Left ventricle myocardium inferior (tissue), 1 donor: Measurements from ENCODE around the gene NPW. TPM values are rescaled to one million over a fixed set of nuclear protein-coding genes. Genes with fewer than 3 reads are reported as not detected.

Experiments used
- DNase-seq: peaks from one replicate; pipeline ENCODE4 v3.0.0-alpha.2; 2020
- H3K27ac ChIP-seq: fragments of 200-600 bp; replicated peaks from 2 replicates; pipeline ENCODE4 v1.8.0; 2021
- H3K27me3 ChIP-seq: fragments of 200-600 bp; 2 replicates; pipeline ENCODE4 v1.8.0; 2021; ENCODE audit warnings: low read depth
- H3K36me3 ChIP-seq: fragments of 200-600 bp; 2 replicates; pipeline ENCODE4 v1.8.0; 2021
- H3K4me1 ChIP-seq: fragments of 200-600 bp; 2 replicates; pipeline ENCODE4 v1.8.0; 2021
- H3K4me3 ChIP-seq: fragments of 200-600 bp; 2 replicates; pipeline ENCODE4 v1.8.0; 2021; ENCODE audit warnings: mild to moderate bottlenecking, moderate library complexity
- H3K9me3 ChIP-seq: fragments of 200-600 bp; replicated peaks from 2 replicates; pipeline ENCODE4 v1.8.0; 2021
- CTCF ChIP-seq: fragments of 200-600 bp; IDR thresholded peaks from 2 replicates; pipeline ENCODE4 v1.8.0; 2021; ENCODE audit warnings: antibody characterized with exemption, mild to moderate bottlenecking, borderline replicate concordance
- intact Hi-C: fragments of 100-400 bp; cut with micrococcal nuclease; formaldehyde crosslinking; loops from one replicate; pipeline ENCODE4 v1.11.0; 2022
- total RNA-seq: library from RNA; stranded (reverse); fragmentation: NEBNext Ultra II Directional; extraction: Animal tissue kit (Norgen Biotek cat#: 25700); gene quantifications from one replicate; pipeline ENCODE4 v1.2.1, GENCODE V29; 2021
- donor health status: DM: no; HTN: yes; CAD: no; lungs with severe emphysema.

Gene NPW
- total RNA-seq, 1 donor from 2014 or later, result not detected

GRCh38 chr16:2058420-2058819 lies 38.8 kb downstream of the NPW start:
- no peak for DNase-seq
- H3K36me3 ChIP-seq, result peaks cover 83% of the 10 kb centered on the region
- H3K27ac ChIP-seq, result no peak overlapping the region
- no peaks in the 10 kb centered on the region for H3K4me1 ChIP-seq
- H3K27me3 ChIP-seq, result no peaks in the 10 kb centered on the region
- intact Hi-C loops, result no loop called here
- H3K4me3 ChIP-seq, result no peak overlapping the region
- no peak for TF ChIP-seq CTCF
- no peaks in the 10 kb centered on the region for H3K9me3 ChIP-seq

- intact Hi-C loops, result no loop called here
These were observed 39.3 kb downstream of the NPW start for GRCh38 chr16:2058872-2059271.

GRCh38 chr16:2060346-2060745 lies 40.8 kb downstream of the NPW start:
- intact Hi-C loops, result no loop called here
- no peaks in the 10 kb centered on the region for H3K4me1 ChIP-seq
- H3K36me3 ChIP-seq, result peaks cover 81% of the 10 kb centered on the region

More at GRCh38 chr16:2058872-2059271, 39.3 kb downstream of the NPW start:
- H3K9me3 ChIP-seq, result no peaks in the 10 kb centered on the region
- DNase-seq, result no peak
- H3K27ac ChIP-seq, result no peak overlapping the region
- no peak overlapping the region for H3K4me3 ChIP-seq
- TF ChIP-seq CTCF, result no peak
- no peaks in the 10 kb centered on the region for H3K27me3 ChIP-seq
- no peaks in the 10 kb centered on the region for H3K4me1 ChIP-seq
- H3K36me3 ChIP-seq, result peaks cover 83% of the 10 kb centered on the region

GRCh38 chr16:2061023-2061422 lies 41.4 kb downstream of the NPW start:
- intact Hi-C loops, result no loop called here
- Histone ChIP-seq H3K27ac (no peak overlapping the region), H3K9me3 (no peaks in the 10 kb centered on the region), H3K36me3 (peaks cover 87% of the 10 kb centered on the region), H3K4me1 (no peaks in the 10 kb centered on the region), H3K27me3 (no peaks in the 10 kb centered on the region), H3K4me3 (no peak overlapping the region)
- no peak for DNase-seq
- no peak for TF ChIP-seq CTCF

More at GRCh38 chr16:2060346-2060745, 40.8 kb downstream of the NPW start:
- H3K4me3 ChIP-seq, result no peak overlapping the region
- no peak for TF ChIP-seq CTCF
- DNase-seq, result no peak
- H3K27ac ChIP-seq, result no peak overlapping the region
- H3K9me3 ChIP-seq, result no peaks in the 10 kb centered on the region
- H3K27me3 ChIP-seq, result no peaks in the 10 kb centered on the region

GRCh38 chr16:2061526-2061925 lies 41.9 kb downstream of the NPW start:
- H3K4me1 ChIP-seq, result no peaks in the 10 kb centered on the region
- no peaks in the 10 kb centered on the region for H3K9me3 ChIP-seq
- TF ChIP-seq CTCF, result no peak
- H3K27me3 ChIP-seq, result no peaks in the 10 kb centered on the region
- no peak overlapping the region for H3K27ac ChIP-seq
- no peak overlapping the region for H3K4me3 ChIP-seq
- peaks cover 91% of the 10 kb centered on the region for H3K36me3 ChIP-seq
- no peak for DNase-seq
- intact Hi-C loops, result no loop called here

- no peak for TF ChIP-seq CTCF
- Histone ChIP-seq H3K36me3 (peaks cover 94% of the 10 kb centered on the region), H3K9me3 (no peaks in the 10 kb centered on the region), H3K4me1 (no peaks in the 10 kb centered on the region), H3K27me3 (no peaks in the 10 kb centered on the region), H3K27ac (no peak overlapping the region), H3K4me3 (no peak overlapping the region)
- no peak for DNase-seq
- intact Hi-C loops, result no loop called here
These were observed 43.2 kb downstream of the NPW start for GRCh38 chr16:2062801-2063200.
